Measurements from ENCODE around the gene QKI. TPM values are rescaled to one million over a fixed set of nuclear protein-coding genes. Genes with fewer than 3 reads are reported as not detected.

Gene QKI
- total RNA-seq, 1 donor from 2014 or later = 156 TPM

- no peak for DNase-seq (ENCODE audit: low read depth in 2 of 2)
Measured at GRCh38 chr6:163612200-163612599, 197.7 kb downstream of the QKI start.

GRCh38 chr6:163613025-163613424 lies 198.5 kb downstream of the QKI start:
- DNase-seq (ENCODE audit: low read depth in 2 of 2) = no peak

- no peak for DNase-seq (ENCODE audit: low read depth in 2 of 2)
Measured at GRCh38 chr6:163613668-163614067, 199.2 kb downstream of the QKI start.

GRCh38 chr6:163616452-163616851 lies 201.9 kb downstream of the QKI start:
- no peak for DNase-seq (ENCODE audit: low read depth in 2 of 2)

DNA sequence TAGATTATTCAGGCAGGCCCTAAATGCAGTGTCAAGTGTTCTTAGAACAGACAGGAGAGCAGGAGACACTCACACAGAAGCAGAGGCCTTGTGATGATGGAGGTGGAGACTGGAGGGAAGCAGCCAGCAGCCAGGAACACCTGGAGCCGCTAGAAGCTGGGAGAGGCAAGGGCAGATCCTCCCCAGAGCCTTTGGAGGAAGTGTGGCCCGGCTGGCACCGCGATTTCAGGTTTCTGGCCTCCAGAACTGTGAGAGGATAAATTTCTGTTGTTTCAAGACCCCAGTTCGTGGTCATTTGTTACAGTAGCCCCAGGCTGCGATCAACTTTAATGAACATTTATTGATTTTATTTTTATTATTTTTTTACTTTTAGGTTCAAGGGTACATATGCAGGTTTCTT lies 203.0 kb downstream of the QKI start:
- no peak for DNase-seq (ENCODE audit: low read depth in 2 of 2)

GRCh38 chr6:163620101-163620500 lies 205.6 kb downstream of the QKI start:
- DNase-seq (ENCODE audit: low read depth in 2 of 2) = no peak

- no peak for DNase-seq (ENCODE audit: low read depth in 2 of 2)
Measured at GRCh38 chr6:163620670-163621330, 206.3 kb downstream of the QKI start.

DNA sequence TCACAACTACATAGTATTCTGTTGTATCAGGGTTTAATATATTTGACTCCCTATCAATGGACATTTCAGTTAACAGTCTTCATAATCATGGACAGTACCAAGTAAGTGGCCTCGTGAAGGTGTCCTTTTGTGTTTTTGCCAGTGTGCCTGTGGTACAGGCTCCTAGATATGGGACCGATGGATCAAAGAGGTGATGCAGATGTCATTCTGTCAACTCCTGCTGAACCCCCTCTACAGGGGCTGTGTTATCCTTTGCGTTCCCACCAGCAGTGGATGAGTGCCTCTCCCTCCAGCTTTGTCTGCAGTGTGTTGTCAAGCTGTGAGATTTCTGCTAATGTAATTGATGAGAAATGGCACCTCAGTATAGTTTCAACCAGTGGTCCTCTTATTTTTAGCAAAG lies 210.7 kb downstream of the QKI start:
- DNase-seq (ENCODE audit: low read depth in 2 of 2) = no peak

DNA sequence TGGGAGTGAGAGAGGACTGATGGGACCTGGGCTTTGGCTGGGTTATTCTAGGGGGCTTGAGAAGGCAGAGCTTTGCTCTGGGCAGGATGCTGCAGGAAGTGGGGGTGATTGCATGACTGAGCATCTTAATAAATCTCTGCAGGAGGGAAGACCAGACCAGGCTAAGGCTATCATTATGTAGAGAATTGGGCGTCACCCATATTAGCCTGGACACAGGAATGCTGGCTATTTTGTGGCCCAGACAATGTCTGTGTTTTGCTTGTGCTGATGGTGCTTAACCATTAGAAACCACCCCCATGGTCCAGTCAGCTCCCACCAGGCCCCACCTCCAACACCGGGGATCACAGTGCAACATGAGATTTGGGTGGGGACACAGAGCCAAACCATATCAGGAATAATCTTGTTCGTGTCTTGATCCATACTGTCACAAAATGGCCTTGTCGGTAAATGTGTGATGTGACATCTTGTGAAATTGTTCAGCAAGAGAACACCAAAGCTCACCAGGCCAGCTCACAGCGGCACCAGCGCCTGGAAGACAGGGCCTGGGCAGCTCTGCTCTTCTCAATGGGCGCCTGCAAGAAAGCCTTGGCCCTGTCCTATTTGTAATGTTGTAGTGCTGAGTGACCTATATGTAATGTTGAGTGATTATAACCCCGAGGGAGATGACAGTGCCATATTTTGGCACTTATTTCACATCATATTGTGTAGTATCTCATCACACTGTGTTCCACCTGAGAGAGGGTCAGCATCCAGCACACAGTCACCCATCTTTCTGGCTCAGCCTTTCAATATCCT lies 211.8 kb downstream of the QKI start:
- no peak for DNase-seq (ENCODE audit: low read depth in 2 of 2)

DNA sequence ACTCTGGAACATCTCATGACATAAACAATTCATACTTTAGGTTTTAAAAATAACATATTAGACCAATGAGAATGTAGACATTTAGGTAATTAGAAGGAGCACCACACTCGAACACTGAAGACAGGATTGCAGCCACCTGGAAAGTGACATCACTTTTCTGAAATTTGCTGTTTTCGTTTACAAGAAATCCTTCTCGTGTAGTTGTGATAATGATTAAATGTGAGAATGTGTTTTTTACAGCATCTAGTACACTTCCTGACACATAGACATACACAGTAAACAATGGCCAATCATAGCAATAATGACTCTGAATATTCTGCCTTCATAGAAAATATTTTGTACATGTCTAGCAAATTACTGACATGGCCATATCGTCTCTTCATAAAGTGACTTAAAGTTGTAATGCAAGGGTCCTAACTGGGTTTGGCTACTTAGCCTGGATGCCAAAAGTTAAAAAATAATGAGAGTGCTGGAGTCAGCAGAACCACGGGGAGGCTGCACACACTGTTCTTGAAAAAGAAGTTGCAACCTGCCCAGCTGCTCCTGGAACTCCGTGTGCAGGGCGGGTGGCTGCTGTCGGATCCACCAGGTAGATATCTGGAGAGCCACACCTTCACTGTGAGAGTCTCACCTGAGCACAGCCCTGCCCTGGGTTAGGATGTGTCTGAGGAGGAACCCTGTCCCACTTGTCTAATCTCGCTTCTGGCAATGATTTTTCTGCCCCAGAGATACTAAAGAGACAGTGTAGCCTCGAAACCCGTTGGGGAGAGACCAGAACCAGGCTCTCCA lies 212.9 kb downstream of the QKI start:
- DNase-seq (ENCODE audit: low read depth in 2 of 2) = no peak

All from dermis microvascular lymphatic vessel endothelial cell (primary cell).